K562 (cell line): ENCODE measurements around the gene PRICKLE4. TPM values are rescaled to one million over a fixed set of nuclear protein-coding genes. Genes with fewer than 3 reads are reported as not detected.

Experiments used
- DNMT1 ChIP-seq: fragments of 450-650 bp; IDR thresholded peaks from 2 replicates; pipeline ENCODE4 v1.6.1; 2016; ENCODE audit warnings: antibody characterized with exemption, mild to moderate bottlenecking
- E2F8 ChIP-seq: fragments of 450-650 bp; IDR thresholded peaks from 2 replicates; pipeline ENCODE4 v1.7.1; 2018; ENCODE audit warnings: mild to moderate bottlenecking, low read depth; ENCODE audit not compliant: partially characterized antibody
- FOXA3 ChIP-seq, 2 experiments: fragments of 450-650 bp in 1 of 2; sonication (generic) in 1 of 2; formaldehyde crosslinking; IDR thresholded peaks in 1 of 2; conservative IDR thresholded peaks in 1 of 2; 2 replicates each; pipeline versions ENCODE4 v1.4.0 to v1.8.0; 2020 to 2022; ENCODE audit warnings: mild to moderate bottlenecking in 2 of 2, missing genetic modification reagents in 1 of 2
- JUND ChIP-seq, 2 experiments: IDR thresholded peaks; 2 replicates in 1 of 2; 3 replicates in 1 of 2; pipeline ENCODE4 v1.6.1; 2011; ENCODE audit warnings: borderline replicate concordance in 2 of 2, low read depth in 2 of 2, low read length in 2 of 2, improper control_type of control experiment in 1 of 2, missing biosample characterization in 1 of 2, missing genetic modification characterization in 1 of 2, missing genetic modification reagents in 1 of 2
- KLF13 ChIP-seq: fragments of 450-650 bp; IDR thresholded peaks from 2 replicates; pipeline ENCODE4 v1.6.1; 2016; ENCODE audit warnings: missing genetic modification characterization, low read depth, mild to moderate bottlenecking, missing compliant biosample characterization, moderate library complexity, borderline replicate concordance
- MNT ChIP-seq, 2 experiments: fragments of 450-650 bp; conservative IDR thresholded peaks; 2 replicates each; pipeline ENCODE4 v1.6.1; 2017; ENCODE audit warnings: mild to moderate bottlenecking in 2 of 2, moderate library complexity in 2 of 2
- MTA1 ChIP-seq: fragments of 450-650 bp; IDR thresholded peaks from 2 replicates; pipeline ENCODE4 v1.6.1; 2017; ENCODE audit warnings: borderline replicate concordance
- NFE2L1 ChIP-seq: fragments of 450-650 bp; IDR thresholded peaks from 2 replicates; pipeline ENCODE4 v1.6.1; 2016; ENCODE audit warnings: missing genetic modification characterization, low read depth, mild to moderate bottlenecking, missing compliant biosample characterization, moderate library complexity, borderline replicate concordance
- NR2C2 ChIP-seq, 2 experiments: fragments of 200-800 bp in 1 of 2; sonication (Bioruptor generic) in 1 of 2; sonication (generic) in 1 of 2; formaldehyde crosslinking in 1 of 2; IDR thresholded peaks; 2 replicates each; pipeline versions ENCODE4 v1.6.1 to v1.8.0; 2016 to 2022; ENCODE audit warnings: mild to moderate bottlenecking in 1 of 2, missing compliant biosample characterization in 1 of 2, missing genetic modification characterization in 1 of 2, missing genetic modification reagents in 1 of 2
- PATZ1 ChIP-seq: fragments of 250-450 bp; sonication (Bioruptor Pico); IDR thresholded peaks from 2 replicates; pipeline ENCODE4 v1.5.0; 2020; ENCODE audit warnings: mild to moderate bottlenecking, borderline replicate concordance
- ZNF133 ChIP-seq: fragments of 250-450 bp; sonication (Bioruptor Pico); IDR thresholded peaks from 2 replicates; pipeline ENCODE4 v1.4.0; 2020; ENCODE audit warnings: mild to moderate bottlenecking
- ZNF324 ChIP-seq: fragments of 250-450 bp; sonication (Bioruptor Pico); IDR thresholded peaks from 2 replicates; pipeline ENCODE4 v1.4.0; 2020; ENCODE audit warnings: mild to moderate bottlenecking
- polyA plus RNA-seq, 8 experiments: library from polyadenylated mRNA; depleted of rRNA in 4 of 8; stranded (reverse) in 5 of 8; unstranded in 3 of 8; fragments of >200 nt; fragmentation: Nextera tagmentation in 2 of 8; fragmentation: Illumina TruSeq in 1 of 8; extraction: Ambion mirVana in 2 of 8; extraction: Trizol in 1 of 8; gene quantifications; 2 replicates each; pipeline versions ENCODE4 v1.2.1 to v1.2.3, GENCODE V29; 2011 to 2014; ENCODE audit warnings: inconsistent platforms in 1 of 8, missing spikeins in 1 of 8
- total RNA-seq, 7 experiments: library from RNA; depleted of rRNA in 6 of 7; stranded (reverse); fragments of >200 nt in 6 of 7; fragmentation: Illumina TruSeq in 2 of 7; extraction: Trizol in 2 of 7; gene quantifications; 2 replicates each; pipeline versions ENCODE4 v1.2.1 to v1.2.3, GENCODE V29; 2011 to 2021; ENCODE audit warnings: low replicate concordance in 1 of 7

The PRICKLE4 gene
- total and polyA plus RNA-seq, 9 of the 15 experiments (the other 6 are each of a cell fraction or from before 2014, with no cell fraction given) = 0.20 to 0.32 (median 0.27) TPM; not detected in 6

- no peak for TF ChIP-seq ZNF324
- peak; percentile 65 for TF ChIP-seq JUND (IDR thresholded peaks at IDR 0.05; ENCODE audit: borderline replicate concordance, low read depth, low read length)
- TF ChIP-seq JUND (tag; IDR thresholded peaks at IDR 0.05; ENCODE audit: borderline replicate concordance, low read depth, low read length) = peak; percentile 81; the same call in 2 of the 3 replicates
- no peak for TF ChIP-seq KLF13 (tag)
- no peak for TF ChIP-seq NR2C2 (CRISPR knock-in tag; IDR thresholded peaks at IDR 0.05)
- no peak for TF ChIP-seq NR2C2 (tag; IDR thresholded peaks at IDR 0.05)
- no peak for TF ChIP-seq NFE2L1 (tag)
- no peak for TF ChIP-seq PATZ1 (CRISPR knock-in tag)
- TF ChIP-seq MNT (conservative IDR thresholded peaks at IDR 0.05) = peak; percentile 75 to 80
- no peak for TF ChIP-seq DNMT1
- no peak for TF ChIP-seq E2F8
- TF ChIP-seq ZNF133 (CRISPR knock-in tag) = no peak
- TF ChIP-seq MTA1 = no peak
- TF ChIP-seq FOXA3 (CRISPR knock-in tag; conservative IDR thresholded peaks at IDR 0.05 in 1 of 2, IDR thresholded peaks at IDR 0.05 in 1 of 2) = 0 out of 4 replicates have a peak, but pooled peaks of 1 of the 2 experiments have one; percentile 6
- TF ChIP-seq, all 486 proteins: peak for 91
Measured at GRCh38 chr6:41818271-41819054, 37.9 kb downstream of the PRICKLE4 start (continued).
